ENCODE results near the gene FGF12.

FGF12 gene

GRCh38 chr3:192207651-192208050 lies 519.7 kb downstream of the FGF12 start:
- Histone ChIP-seq H3K4me1 (ENCODE audit: control insufficient read depth, insufficient read depth, low read length) (no peaks in the 10 kb centered on the region), H3K9ac (ENCODE audit: low read depth, low read length) (no peak overlapping the region), H3K27me3 (ENCODE audit: control insufficient read depth, insufficient read depth, low read length) (no peaks in the 10 kb centered on the region), H3K36me3 (ENCODE audit: insufficient read depth, low read length) (no peaks in the 10 kb centered on the region), H3K9me3 (replicated peaks; ENCODE audit: low read length) (no peaks in the 10 kb centered on the region), H3K4me2 (ENCODE audit: low read length) (no peak overlapping the region), H3K4me3 (ENCODE audit: low read length) (no peak overlapping the region)

- no peaks in the 10 kb centered on the region for H3K9me3 ChIP-seq (replicated peaks; ENCODE audit: low read length)
- no peaks in the 10 kb centered on the region for H3K4me1 ChIP-seq (ENCODE audit: control insufficient read depth, insufficient read depth, low read length)
- H3K36me3 ChIP-seq (ENCODE audit: insufficient read depth, low read length): no peaks in the 10 kb centered on the region
- no peak overlapping the region for H3K9ac ChIP-seq (ENCODE audit: low read depth, low read length)
- H3K4me3 ChIP-seq (ENCODE audit: low read length): no peak overlapping the region
- no peak overlapping the region for H3K4me2 ChIP-seq (ENCODE audit: low read length)
- H3K27me3 ChIP-seq (ENCODE audit: control insufficient read depth, insufficient read depth, low read length): no peaks in the 10 kb centered on the region
These were observed 520.1 kb downstream of the FGF12 start for GRCh38 chr3:192207239-192207638.

- H3K9me3 ChIP-seq (replicated peaks; ENCODE audit: low read length): no peaks in the 10 kb centered on the region
- no peaks in the 10 kb centered on the region for H3K27me3 ChIP-seq (ENCODE audit: control insufficient read depth, insufficient read depth, low read length)
- no peak overlapping the region for H3K4me3 ChIP-seq (ENCODE audit: low read length)
- no peak overlapping the region for H3K4me2 ChIP-seq (ENCODE audit: low read length)
- no peak overlapping the region for H3K9ac ChIP-seq (ENCODE audit: low read depth, low read length)
- H3K36me3 ChIP-seq (ENCODE audit: insufficient read depth, low read length): no peaks in the 10 kb centered on the region
- no peaks in the 10 kb centered on the region for H3K4me1 ChIP-seq (ENCODE audit: control insufficient read depth, insufficient read depth, low read length)
These were observed 533.3 kb downstream of the FGF12 start for GRCh38 chr3:192194085-192194484.

GRCh38 chr3:192188218-192188835 lies 539.0 kb downstream of the FGF12 start:
- H3K4me3 ChIP-seq (ENCODE audit: low read length): no peak overlapping the region
- H3K27me3 ChIP-seq (ENCODE audit: control insufficient read depth, insufficient read depth, low read length): no peaks in the 10 kb centered on the region
- H3K36me3 ChIP-seq (ENCODE audit: insufficient read depth, low read length): no peaks in the 10 kb centered on the region
- H3K9ac ChIP-seq (ENCODE audit: low read depth, low read length): no peak overlapping the region
- H3K4me1 ChIP-seq (ENCODE audit: control insufficient read depth, insufficient read depth, low read length): no peaks in the 10 kb centered on the region
- no peaks in the 10 kb centered on the region for H3K9me3 ChIP-seq (replicated peaks; ENCODE audit: low read length)
- H3K4me2 ChIP-seq (ENCODE audit: low read length): no peak overlapping the region

- H3K4me2 ChIP-seq (ENCODE audit: low read length): no peak overlapping the region
- no peaks in the 10 kb centered on the region for H3K9me3 ChIP-seq (replicated peaks; ENCODE audit: low read length)
- H3K36me3 ChIP-seq (ENCODE audit: insufficient read depth, low read length): no peaks in the 10 kb centered on the region
- no peak overlapping the region for H3K4me3 ChIP-seq (ENCODE audit: low read length)
- no peaks in the 10 kb centered on the region for H3K27me3 ChIP-seq (ENCODE audit: control insufficient read depth, insufficient read depth, low read length)
- no peaks in the 10 kb centered on the region for H3K4me1 ChIP-seq (ENCODE audit: control insufficient read depth, insufficient read depth, low read length)
- H3K9ac ChIP-seq (ENCODE audit: low read depth, low read length): no peak overlapping the region
These were observed 539.8 kb downstream of the FGF12 start for GRCh38 chr3:192187485-192188051.

GRCh38 chr3:192186498-192186897 lies 540.8 kb downstream of the FGF12 start:
- H3K36me3 ChIP-seq (ENCODE audit: insufficient read depth, low read length): no peaks in the 10 kb centered on the region
- no peak overlapping the region for H3K4me2 ChIP-seq (ENCODE audit: low read length)
- H3K27me3 ChIP-seq (ENCODE audit: control insufficient read depth, insufficient read depth, low read length): no peaks in the 10 kb centered on the region
- no peak overlapping the region for H3K9ac ChIP-seq (ENCODE audit: low read depth, low read length)
- no peak overlapping the region for H3K4me3 ChIP-seq (ENCODE audit: low read length)
- no peaks in the 10 kb centered on the region for H3K4me1 ChIP-seq (ENCODE audit: control insufficient read depth, insufficient read depth, low read length)
- H3K9me3 ChIP-seq (replicated peaks; ENCODE audit: low read length): no peaks in the 10 kb centered on the region

GRCh38 chr3:192186045-192186444 lies 541.3 kb downstream of the FGF12 start:
- H3K4me2 ChIP-seq (ENCODE audit: low read length): no peak overlapping the region
- H3K9me3 ChIP-seq (replicated peaks; ENCODE audit: low read length): no peaks in the 10 kb centered on the region
- H3K9ac ChIP-seq (ENCODE audit: low read depth, low read length): no peak overlapping the region
- no peak overlapping the region for H3K4me3 ChIP-seq (ENCODE audit: low read length)
- no peaks in the 10 kb centered on the region for H3K36me3 ChIP-seq (ENCODE audit: insufficient read depth, low read length)
- no peaks in the 10 kb centered on the region for H3K4me1 ChIP-seq (ENCODE audit: control insufficient read depth, insufficient read depth, low read length)
- no peaks in the 10 kb centered on the region for H3K27me3 ChIP-seq (ENCODE audit: control insufficient read depth, insufficient read depth, low read length)

GRCh38 chr3:192183109-192183508 lies 544.2 kb downstream of the FGF12 start:
- H3K27me3 ChIP-seq (ENCODE audit: control insufficient read depth, insufficient read depth, low read length): no peaks in the 10 kb centered on the region
- H3K4me2 ChIP-seq (ENCODE audit: low read length): no peak overlapping the region
- no peaks in the 10 kb centered on the region for H3K4me1 ChIP-seq (ENCODE audit: control insufficient read depth, insufficient read depth, low read length)
- no peak overlapping the region for H3K4me3 ChIP-seq (ENCODE audit: low read length)
- H3K9me3 ChIP-seq (replicated peaks; ENCODE audit: low read length): no peaks in the 10 kb centered on the region
- H3K9ac ChIP-seq (ENCODE audit: low read depth, low read length): no peak overlapping the region
- H3K36me3 ChIP-seq (ENCODE audit: insufficient read depth, low read length): no peaks in the 10 kb centered on the region

- Histone ChIP-seq H3K9ac (ENCODE audit: low read depth, low read length) (no peak overlapping the region), H3K4me1 (ENCODE audit: control insufficient read depth, insufficient read depth, low read length) (no peaks in the 10 kb centered on the region), H3K36me3 (ENCODE audit: insufficient read depth, low read length) (no peaks in the 10 kb centered on the region)
These were observed 546.2 kb downstream of the FGF12 start for GRCh38 chr3:192181151-192181550.

GRCh38 chr3:192177383-192177782 lies 550.0 kb downstream of the FGF12 start:
- Histone ChIP-seq H3K4me3 (ENCODE audit: low read length) (no peak overlapping the region), H3K9me3 (replicated peaks; ENCODE audit: low read length) (no peaks in the 10 kb centered on the region), H3K4me2 (ENCODE audit: low read length) (no peak overlapping the region), H3K9ac (ENCODE audit: low read depth, low read length) (no peak overlapping the region), H3K36me3 (ENCODE audit: insufficient read depth, low read length) (no peaks in the 10 kb centered on the region), H3K4me1 (ENCODE audit: control insufficient read depth, insufficient read depth, low read length) (no peaks in the 10 kb centered on the region), H3K27me3 (ENCODE audit: control insufficient read depth, insufficient read depth, low read length) (no peaks in the 10 kb centered on the region)

More at GRCh38 chr3:192181151-192181550, 546.2 kb downstream of the FGF12 start:
- Histone ChIP-seq H3K4me3 (ENCODE audit: low read length) (no peak overlapping the region), H3K27me3 (ENCODE audit: control insufficient read depth, insufficient read depth, low read length) (no peaks in the 10 kb centered on the region), H3K9me3 (replicated peaks; ENCODE audit: low read length) (no peaks in the 10 kb centered on the region), H3K4me2 (ENCODE audit: low read length) (no peak overlapping the region)

- Histone ChIP-seq H3K9ac (ENCODE audit: low read depth, low read length) (no peak overlapping the region), H3K4me2 (ENCODE audit: low read length) (no peak overlapping the region), H3K27me3 (ENCODE audit: control insufficient read depth, insufficient read depth, low read length) (no peaks in the 10 kb centered on the region), H3K4me3 (ENCODE audit: low read length) (no peak overlapping the region), H3K9me3 (replicated peaks; ENCODE audit: low read length) (no peaks in the 10 kb centered on the region), H3K4me1 (ENCODE audit: control insufficient read depth, insufficient read depth, low read length) (no peaks in the 10 kb centered on the region), H3K36me3 (ENCODE audit: insufficient read depth, low read length) (no peaks in the 10 kb centered on the region)
These were observed 553.1 kb downstream of the FGF12 start for GRCh38 chr3:192174283-192174682.

- no peaks in the 10 kb centered on the region for H3K36me3 ChIP-seq (ENCODE audit: insufficient read depth, low read length)
- no peak overlapping the region for H3K4me2 ChIP-seq (ENCODE audit: low read length)
- H3K4me3 ChIP-seq (ENCODE audit: low read length): no peak overlapping the region
- no peaks in the 10 kb centered on the region for H3K4me1 ChIP-seq (ENCODE audit: control insufficient read depth, insufficient read depth, low read length)
- H3K9me3 ChIP-seq (replicated peaks; ENCODE audit: low read length): no peaks in the 10 kb centered on the region
- H3K27me3 ChIP-seq (ENCODE audit: control insufficient read depth, insufficient read depth, low read length): no peaks in the 10 kb centered on the region
- no peak overlapping the region for H3K9ac ChIP-seq (ENCODE audit: low read depth, low read length)
These were observed 556.1 kb downstream of the FGF12 start for GRCh38 chr3:192171213-192171612.
